Measurements from ENCODE around the gene FARP1.

DNA sequence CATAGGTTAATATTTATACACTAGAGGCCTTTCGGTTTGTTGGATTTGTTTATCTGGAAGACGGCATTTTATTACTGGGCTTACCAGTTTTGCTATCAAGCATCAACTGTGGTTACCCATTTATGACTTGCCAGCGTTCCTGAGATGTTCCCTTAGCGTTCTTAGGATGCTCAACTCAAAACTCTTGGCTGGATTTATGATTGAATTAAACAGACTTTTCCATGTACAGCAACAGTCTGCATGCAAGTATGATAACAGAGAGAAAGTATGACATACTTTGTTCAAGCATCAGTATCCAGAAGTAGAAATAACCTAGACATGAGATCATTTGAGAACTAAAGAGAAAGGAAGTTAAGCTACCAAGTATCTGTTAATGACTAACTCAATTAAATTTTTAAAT, 64.1 kb downstream of the FARP1 start:
- TF ChIP-seq CTCF (IDR thresholded peaks at IDR 0.05), result no peak
- no peak for TF ChIP-seq EP300 (IDR thresholded peaks at IDR 0.05; ENCODE audit: borderline replicate concordance in 1 of 2, low read depth in 1 of 2, low read length in 1 of 2)
- TF ChIP-seq, protein P1, sequence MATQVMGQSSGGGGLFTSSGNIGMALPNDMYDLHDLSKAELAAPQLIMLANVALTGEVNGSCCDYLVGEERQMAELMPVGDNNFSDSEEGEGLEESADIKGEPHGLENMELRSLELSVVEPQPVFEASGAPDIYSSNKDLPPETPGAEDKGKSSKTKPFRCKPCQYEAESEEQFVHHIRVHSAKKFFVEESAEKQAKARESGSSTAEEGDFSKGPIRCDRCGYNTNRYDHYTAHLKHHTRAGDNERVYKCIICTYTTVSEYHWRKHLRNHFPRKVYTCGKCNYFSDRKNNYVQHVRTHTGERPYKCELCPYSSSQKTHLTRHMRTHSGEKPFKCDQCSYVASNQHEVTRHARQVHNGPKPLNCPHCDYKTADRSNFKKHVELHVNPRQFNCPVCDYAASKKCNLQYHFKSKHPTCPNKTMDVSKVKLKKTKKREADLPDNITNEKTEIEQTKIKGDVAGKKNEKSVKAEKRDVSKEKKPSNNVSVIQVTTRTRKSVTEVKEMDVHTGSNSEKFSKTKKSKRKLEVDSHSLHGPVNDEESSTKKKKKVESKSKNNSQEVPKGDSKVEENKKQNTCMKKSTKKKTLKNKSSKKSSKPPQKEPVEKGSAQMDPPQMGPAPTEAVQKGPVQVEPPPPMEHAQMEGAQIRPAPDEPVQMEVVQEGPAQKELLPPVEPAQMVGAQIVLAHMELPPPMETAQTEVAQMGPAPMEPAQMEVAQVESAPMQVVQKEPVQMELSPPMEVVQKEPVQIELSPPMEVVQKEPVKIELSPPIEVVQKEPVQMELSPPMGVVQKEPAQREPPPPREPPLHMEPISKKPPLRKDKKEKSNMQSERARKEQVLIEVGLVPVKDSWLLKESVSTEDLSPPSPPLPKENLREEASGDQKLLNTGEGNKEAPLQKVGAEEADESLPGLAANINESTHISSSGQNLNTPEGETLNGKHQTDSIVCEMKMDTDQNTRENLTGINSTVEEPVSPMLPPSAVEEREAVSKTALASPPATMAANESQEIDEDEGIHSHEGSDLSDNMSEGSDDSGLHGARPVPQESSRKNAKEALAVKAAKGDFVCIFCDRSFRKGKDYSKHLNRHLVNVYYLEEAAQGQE (IDR thresholded peaks at IDR 0.05; ENCODE audit: low read depth, low read length), result no peak
- TF ChIP-seq RCOR1 (IDR thresholded peaks at IDR 0.05; ENCODE audit: low read length), result no peak
- TF ChIP-seq, protein P2, sequence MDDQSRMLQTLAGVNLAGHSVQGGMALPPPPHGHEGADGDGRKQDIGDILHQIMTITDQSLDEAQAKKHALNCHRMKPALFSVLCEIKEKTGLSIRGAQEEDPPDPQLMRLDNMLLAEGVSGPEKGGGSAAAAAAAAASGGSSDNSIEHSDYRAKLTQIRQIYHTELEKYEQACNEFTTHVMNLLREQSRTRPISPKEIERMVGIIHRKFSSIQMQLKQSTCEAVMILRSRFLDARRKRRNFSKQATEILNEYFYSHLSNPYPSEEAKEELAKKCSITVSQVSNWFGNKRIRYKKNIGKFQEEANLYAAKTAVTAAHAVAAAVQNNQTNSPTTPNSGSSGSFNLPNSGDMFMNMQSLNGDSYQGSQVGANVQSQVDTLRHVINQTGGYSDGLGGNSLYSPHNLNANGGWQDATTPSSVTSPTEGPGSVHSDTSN (IDR thresholded peaks at IDR 0.05), result peak; percentile 54
- no peak for TF ChIP-seq ZBTB33 (IDR thresholded peaks at IDR 0.05; ENCODE audit: borderline replicate concordance, low read depth)
- peak; percentile 51; the same call in 1 of the 2 replicates for TF ChIP-seq NFIC (IDR thresholded peaks at IDR 0.05; ENCODE audit: borderline replicate concordance)
